NCI-H128 (cell line): Measurements from ENCODE around the gene EPHB4.
"Not testable (repeated sequence)": the region's sequence is repeated elsewhere in the genome, so short reads cannot be mapped to it uniquely, and the experiment has no call there.

Experiments
- DNase-seq: peaks from one replicate; lab custom pipeline; 2025; ENCODE audit not compliant: unreplicated experiment; lab: John Stamatoyannopoulos, UW

EPHB4 gene

DNA sequence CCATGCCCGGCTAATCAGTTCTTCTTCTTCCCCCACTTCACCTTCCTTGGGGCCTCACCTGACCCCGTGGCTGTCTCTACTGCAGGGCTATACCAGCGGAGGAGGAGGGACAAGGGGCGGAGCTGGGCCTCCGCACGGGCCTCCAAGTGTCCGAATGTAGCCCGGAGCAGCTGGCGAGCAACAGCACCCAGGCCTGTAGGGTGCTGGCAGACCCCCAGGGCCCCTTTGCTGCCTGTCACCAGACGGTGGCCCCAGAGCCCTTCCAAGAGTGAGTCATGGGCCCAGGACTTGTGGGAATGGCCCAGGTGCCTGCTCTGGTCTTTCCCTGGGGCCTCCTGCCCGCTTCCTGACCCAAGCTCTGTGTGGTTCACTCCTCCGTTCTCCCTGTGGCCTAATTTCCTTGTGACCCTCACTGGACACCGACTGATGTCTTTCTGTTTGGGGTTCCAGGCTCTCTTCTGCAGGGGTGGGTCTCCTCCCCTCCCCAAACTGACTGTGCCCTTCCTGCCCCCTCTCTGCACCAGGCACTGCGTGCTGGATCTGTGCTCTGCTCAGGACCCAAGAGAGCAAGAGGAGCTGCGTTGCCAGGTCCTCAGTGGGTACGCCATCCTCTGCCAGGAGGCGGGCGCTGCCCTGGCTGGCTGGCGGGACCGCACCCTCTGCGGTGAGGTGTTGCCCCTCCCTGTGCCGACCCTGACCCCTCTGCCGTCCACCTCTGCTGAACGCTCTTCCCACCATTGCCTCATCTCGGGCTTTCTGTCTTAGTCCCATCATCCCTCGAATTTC is 35.2 kb downstream of the EPHB4 start:
- no peak for DNase-seq

DNA sequence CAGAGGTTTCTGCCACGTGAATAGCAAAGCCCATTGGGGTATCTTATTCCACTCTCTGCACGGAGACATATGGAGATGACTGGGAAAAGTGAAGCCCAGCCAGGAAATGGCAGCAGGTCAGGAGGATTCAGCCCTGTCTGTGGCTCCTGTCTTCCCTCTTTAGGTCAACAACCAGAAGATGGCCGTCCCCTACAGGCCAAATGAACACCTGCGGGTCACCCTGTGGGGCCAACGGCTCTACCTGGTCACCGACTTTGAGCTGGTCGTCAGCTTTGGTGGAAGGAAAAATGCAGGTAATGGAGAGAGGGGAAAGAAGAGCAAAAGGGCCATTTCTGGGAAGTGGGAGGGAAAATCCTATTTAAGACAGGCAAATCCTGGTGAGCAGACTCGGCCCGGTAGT is 38.3 kb downstream of the EPHB4 start:
- DNase-seq: no peak

DNA sequence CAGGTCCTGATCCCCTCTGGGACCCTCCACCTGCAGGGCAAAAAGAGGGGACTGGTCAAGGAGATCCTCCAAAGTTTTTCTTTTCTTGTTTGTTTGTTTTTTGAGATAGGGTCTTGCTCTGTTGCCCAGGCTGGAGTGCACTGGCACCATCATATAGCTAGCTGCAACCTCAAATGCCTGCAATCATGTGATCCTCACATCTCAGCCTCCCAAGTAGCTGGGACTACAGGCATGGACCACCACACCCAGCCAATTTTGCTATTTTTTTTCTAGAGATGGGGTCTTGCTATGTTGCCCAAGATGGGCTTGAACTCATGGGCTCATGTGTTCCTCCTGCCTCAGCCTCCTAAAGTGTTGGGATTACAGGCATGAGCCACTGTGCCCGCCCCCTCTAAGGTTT is 41.0 kb downstream of the EPHB4 start:
- no peak for DNase-seq

DNA sequence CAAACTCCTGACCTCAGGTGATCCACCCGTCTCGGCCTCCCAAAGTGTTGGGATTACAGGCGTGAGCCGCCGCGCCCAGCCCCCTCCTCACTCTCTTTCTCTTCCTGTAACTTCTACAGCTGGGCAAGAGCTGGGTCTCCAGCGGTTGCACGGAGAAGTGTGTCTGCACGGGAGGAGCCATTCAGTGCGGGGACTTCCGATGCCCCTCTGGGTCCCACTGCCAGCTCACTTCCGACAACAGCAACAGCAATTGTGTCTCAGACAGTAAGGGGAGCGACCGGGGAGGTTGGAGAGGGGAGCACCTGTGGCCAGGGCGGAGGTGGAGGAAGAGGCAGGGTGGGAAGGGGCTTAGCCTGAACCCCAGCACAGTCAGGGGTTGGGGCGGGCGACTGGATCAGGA is 41.4 kb downstream of the EPHB4 start:
- no peak for DNase-seq

DNA sequence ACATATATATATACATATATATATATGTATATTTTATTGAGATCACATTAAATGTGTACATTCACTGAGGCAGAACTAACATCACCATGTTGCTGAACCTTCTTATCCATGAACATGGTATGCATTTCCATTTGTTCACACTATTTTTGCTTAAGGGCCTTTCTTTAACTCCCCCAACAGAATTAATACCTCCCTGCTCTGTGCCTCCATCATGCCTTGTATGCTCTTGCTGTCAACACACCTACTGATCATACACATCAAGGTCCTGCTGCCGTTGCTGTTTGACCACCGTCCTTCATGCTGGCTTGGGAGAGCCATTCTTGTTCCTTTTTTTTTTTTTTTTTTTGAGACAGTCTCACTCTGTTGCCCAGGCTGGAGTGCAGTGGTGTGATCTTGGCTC is 43.5 kb downstream of the EPHB4 start:
- DNase-seq: no peak

DNA sequence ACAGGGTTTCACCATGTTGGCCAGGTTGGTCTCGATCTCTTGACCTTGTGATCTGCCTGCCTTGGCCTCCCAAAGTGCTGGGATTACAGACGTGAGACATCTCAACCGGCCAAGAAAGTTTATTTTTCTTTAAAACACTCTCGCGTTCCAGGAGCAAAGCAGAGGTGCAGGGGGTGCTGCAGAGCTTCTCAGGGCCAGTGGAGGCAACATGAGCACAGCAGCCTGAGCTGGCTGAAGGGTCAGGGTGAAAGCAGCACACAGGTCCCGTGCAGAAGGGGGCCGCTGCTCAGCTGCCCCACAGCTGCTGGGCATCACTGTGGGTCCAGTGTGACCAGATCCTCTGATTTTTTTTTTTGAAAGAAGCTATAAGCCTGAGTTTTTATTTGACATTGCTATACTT is 46.1 kb downstream of the EPHB4 start:
- DNase-seq: no peak

DNA sequence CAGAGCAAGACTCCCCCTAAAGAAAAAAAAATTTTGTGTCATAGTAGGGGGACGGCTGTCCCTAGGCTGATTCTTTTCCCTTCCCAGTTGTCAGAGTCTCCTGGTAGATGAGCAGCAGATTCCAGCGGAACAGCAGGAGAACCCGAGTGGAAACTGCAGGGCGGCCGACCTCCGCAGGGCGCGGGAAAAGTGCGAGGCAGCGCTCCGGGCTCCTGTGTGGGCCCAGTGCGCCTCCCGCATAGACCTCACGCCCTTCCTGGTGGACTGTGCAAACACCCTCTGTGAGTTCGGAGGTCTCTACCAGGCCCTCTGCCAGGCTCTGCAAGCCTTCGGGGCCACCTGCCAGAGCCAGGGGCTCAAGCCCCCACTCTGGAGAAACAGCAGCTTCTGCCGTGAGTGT is 48.0 kb downstream of the EPHB4 start:
- DNase-seq: no peak

DNA sequence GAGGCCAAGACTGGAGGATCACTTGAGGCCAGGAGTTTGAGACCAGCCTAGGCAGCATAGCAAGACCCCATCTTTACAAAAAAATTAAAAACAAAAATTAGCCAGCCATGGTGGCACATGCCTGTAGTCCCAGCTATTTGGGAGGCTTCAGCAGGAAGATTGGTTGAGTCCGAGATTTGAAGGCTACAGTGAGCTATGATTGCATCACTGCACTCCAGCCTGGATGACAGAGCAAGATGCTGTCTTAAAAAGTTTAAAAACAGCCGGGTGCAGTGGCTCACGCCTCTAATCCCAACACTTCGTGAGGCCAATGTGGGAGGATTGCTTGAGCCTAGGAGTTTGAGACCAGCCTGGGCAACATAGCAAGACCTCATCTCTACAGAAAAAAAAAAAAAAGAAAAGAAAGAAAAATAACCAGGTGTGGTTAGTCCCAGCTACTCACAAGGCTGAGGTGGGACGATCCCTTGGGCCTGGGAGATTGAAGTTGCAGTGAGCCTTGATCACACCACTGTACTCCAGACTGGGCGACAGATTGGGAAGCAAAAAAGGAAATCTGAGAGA is 49.2 kb downstream of the EPHB4 start:
- DNase-seq: no peak

DNA sequence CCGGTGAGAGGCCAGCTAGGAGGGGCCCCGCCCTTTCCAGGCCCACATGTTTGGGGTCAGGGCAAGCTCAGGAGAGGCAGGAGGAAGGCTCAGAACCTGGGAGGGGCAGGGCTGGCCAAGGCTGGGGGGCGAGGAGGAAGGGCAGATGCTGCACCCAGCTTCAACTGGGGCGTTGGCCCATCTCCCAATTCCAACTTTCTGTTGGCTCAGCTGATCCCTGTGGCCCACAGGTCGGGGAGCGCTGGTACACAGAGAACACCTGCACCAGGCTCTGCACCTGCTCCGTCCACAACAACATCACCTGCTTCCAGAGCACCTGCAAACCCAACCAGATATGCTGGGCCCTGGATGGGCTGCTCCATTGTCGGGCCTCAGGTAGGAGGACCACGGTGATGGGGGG is 53.8 kb downstream of the EPHB4 start:
- DNase-seq: no peak

DNA sequence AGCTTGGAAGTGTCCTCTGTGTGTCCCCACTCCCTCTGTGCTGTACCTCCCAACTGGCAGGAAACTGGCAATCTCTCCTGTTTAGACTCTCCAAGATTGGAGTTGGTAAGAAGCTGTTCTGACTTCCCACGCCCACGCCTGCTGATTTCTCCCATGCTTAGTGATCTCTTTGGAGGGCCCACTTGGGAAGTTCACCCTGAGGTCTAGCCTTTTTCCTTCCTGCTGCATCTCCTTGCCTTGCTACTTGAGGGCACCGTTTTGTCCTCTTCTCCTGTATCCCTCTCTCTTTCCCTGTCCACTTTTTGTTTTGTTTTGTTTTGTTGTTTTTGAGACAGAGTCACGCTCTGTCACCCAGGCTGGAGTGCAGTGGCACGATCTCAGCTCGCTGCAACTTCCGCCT is 58.5 kb downstream of the EPHB4 start:
- DNase-seq: no peak

DNA sequence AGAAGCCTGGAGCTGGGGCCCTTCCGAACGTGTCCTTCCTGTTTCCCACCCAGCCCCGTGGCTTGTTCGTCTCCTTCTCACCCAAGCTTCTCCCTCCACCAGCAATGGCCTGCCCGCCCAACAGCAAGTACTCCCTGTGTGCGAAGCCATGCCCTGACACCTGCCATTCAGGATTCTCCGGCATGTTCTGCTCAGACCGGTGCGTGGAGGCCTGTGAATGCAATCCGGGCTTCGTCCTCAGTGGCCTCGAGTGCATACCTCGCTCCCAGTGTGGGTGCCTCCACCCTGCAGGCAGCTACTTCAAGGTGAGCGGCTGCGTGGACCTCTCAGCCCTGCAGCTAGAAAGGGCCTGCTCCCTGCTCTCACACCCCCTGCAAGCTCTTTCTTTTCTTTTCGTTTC is 62.1 kb downstream of the EPHB4 start:
- DNase-seq: no peak

DNA sequence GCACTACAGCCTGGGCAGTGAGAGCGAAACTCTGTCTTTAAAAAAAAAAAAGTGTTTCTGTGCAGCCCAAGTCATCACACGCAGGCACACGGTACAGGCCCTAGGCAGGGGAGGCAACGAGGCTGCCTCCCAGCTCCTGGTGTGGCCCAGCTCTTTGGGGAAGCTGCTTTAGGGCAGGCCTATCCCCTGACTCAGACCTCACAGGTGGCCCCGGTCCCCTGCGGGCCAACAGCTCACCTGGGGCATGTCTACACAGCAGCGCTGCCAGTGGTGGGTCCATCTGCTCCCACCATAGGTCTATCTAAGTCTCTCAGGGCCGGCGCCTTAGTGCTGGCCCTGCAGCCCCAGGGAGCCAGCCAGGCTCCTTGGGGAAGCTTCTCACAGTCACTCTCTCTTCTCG is 62.5 kb downstream of the EPHB4 start:
- DNase-seq: no peak

DNA sequence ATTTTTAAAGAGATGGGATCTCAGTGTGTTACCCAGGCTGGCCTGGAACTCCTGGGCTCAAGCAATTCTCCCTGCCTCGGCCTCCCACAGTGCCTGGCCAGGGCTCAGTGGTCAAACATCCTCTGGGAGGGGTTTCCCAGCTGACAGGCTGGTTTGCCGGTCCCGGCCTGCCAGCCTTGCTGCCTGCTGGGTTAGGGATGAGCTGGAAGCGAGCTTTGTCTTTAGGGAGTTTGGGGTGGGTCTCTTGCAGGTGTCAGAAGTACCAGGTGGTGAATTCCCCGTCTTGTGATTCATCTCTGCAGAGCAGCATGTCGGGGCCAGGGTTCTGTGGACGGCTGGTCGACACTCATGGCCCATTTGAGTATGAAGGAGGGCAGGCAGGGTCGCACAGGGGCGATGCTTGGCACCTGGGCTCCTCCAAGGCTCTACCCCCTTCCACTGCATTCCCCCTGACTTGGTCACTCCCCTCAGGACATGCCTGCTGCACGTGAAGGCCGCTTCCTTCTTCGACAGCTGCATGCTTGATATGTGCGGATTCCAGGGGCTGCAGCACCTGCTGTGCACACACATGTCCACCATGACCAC is 63.7 kb downstream of the EPHB4 start:
- no peak for DNase-seq

DNA sequence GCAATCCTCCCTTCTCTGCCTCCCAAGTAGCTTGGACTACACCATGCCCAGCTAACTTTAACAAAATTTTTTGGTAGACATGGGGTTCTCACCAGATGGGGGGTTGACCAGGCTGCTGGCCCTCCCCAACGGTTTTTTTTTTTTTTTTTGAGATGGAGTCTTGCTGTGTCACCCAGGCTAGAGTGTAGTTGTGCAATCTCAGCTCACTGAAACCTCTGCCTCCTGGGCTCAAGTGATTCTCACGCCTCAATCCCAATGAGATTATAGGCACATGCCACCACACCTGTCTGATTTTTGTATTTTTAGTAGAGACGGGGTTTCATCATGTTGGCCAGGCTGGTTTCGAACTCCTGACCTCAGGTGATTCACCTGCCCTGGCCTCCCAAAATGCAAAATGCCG is 64.5 kb downstream of the EPHB4 start:
- DNase-seq: not testable (repeated sequence)

DNA sequence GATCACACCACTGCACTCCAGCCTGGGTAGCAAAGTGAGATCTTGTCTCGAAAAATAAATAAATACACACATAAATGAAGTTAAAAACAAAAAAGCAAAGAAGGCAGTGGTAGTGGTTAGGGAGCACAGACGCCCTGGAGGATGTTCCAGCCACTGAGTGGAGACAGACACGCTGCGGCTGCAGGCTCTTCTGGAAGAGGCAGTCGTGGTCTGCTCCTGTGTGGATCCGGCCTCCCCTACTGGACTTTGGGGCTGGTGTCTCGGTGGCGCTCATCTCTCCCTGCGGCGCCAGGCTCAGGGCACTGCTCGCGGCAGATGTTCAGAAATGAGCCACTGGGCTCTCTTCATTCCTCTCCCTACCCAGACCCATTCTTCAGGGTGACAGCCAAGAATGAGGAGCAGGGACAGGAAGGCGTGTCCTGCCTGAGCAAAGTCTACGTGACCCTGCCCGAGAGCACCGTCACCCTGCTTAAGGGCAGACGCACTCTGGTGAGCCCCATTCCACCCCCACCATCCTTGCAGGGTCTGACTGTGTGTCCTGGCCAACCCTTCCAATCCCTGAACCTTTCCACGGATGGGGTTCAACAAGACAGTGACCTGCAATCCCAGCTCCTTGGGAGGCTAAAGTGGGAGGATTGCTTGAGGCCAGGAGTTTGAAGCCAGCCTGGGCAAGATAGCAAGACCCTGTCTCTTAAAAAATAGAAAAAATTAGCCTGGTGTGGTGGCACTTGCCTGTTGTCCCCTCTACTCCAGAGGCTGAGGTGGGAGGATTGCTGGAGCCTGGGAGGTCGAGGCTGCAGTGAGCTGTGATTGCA is 67.8 kb downstream of the EPHB4 start:
- DNase-seq: no peak

DNA sequence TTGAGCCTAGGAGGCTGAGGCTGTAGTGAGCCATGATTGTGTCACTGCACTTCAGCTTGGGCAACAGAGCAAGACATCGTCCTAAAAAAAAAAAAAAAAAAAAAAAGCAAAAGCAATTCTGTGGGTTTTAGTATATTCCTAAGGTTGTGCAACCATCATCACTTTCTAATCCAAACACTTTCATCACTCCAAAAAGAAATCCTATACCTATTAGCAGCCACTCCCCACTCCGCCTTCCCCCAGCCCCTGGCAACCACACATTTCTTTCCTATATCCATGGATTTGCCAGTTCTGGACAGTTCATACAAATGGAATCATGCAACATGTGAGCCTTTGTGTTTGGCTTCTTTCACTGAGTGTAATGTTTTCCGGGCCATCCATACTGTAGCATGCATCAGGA is 73.6 kb downstream of the EPHB4 start:
- DNase-seq: no peak

DNA sequence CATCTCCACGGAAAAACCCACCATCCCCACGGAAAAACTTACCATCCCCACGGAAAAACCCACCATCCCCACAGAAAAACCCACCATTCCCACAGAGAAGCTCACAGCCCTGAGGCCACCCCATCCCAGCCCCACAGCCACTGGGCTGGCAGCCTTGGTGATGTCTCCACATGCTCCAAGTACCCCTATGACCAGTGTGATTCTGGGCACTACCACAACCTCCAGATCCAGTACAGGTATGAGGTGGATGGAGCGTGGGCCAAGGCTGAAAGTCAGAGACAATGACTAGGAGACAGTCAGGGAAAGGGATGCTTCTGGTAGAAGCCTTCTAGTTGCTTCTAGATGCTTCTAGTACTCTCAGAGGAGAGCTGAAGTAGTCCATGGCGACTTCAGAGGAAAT is 74.3 kb downstream of the EPHB4 start:
- no peak for DNase-seq
